Caco-2 (cell line): ENCODE measurements around the gene CEP85L. TPM values are rescaled to one million over a fixed set of nuclear protein-coding genes. Genes with fewer than 3 reads are reported as not detected.

ENCODE experiments used
- BruUV-seq: library from RNA; stranded (reverse); fragments of 400-500 nt; replicated peaks from 2 replicates; lab custom pipeline; 2021; lab: Mats Ljungman, UMichigan
- CTCF ChIA-PET: fragments of 300-600 bp; sonication (Branson Sonifier 250); formaldehyde crosslinking; loops from one replicate; lab custom pipeline; 2022; ENCODE audit warnings: antibody characterized with exemption; lab: Charles Lee
- POLR2A ChIA-PET: fragments of 300-600 bp; sonication (Branson Sonifier 250); formaldehyde crosslinking; loops from one replicate; lab custom pipeline; 2022; ENCODE audit warnings: antibody characterized with exemption; lab: Charles Lee
- DNase-seq, 2 experiments: peaks; one replicate each; pipeline versions ENCODE4 v3.0.0 to v3.0.0-alpha.2; 2020 to 2022
- H3K27me3 ChIP-seq: replicated peaks from 2 replicates; pipeline ENCODE4 v1.6.0; 2011; ENCODE audit warnings: low read length; ENCODE audit not compliant: control insufficient read depth, insufficient read depth
- H3K36me3 ChIP-seq: 2 replicates; pipeline ENCODE4 v1.5.1; 2011; ENCODE audit warnings: low read length; ENCODE audit not compliant: control insufficient read depth, insufficient read depth
- H3K4me1 ChIP-seq: fragments of 250-450 bp; sonication (Bioruptor Pico); 2 replicates; pipeline ENCODE4 v1.5.1; 2020; ENCODE audit warnings: mild to moderate bottlenecking
- H3K4me3 ChIP-seq: 2 replicates; pipeline ENCODE4 v1.5.1; 2011; ENCODE audit warnings: low read depth, mild to moderate bottlenecking, control low read depth, low read length
- H3K9me3 ChIP-seq: fragments of 250-450 bp; sonication (Bioruptor Pico); 2 replicates; pipeline ENCODE4 v1.5.1; 2020; ENCODE audit warnings: mild to moderate bottlenecking, moderate library complexity
- H3K27ac Mint-ChIP-seq: one replicate; pipeline ENCODE4 v1.8.0; 2022; ENCODE audit warnings: mixed read lengths; ENCODE audit not compliant: unreplicated experiment
- H3K27me3 Mint-ChIP-seq: one replicate; pipeline ENCODE4 v1.8.0; 2022; ENCODE audit warnings: mixed read lengths; ENCODE audit not compliant: insufficient read depth, unreplicated experiment
- H3K36me3 Mint-ChIP-seq: one replicate; pipeline ENCODE4 v1.8.0; 2022; ENCODE audit warnings: mild to moderate bottlenecking, mixed read lengths; ENCODE audit not compliant: insufficient read depth, unreplicated experiment
- H3K4me1 Mint-ChIP-seq: one replicate; pipeline ENCODE4 v1.8.0; 2022; ENCODE audit warnings: low read depth, mixed read lengths; ENCODE audit not compliant: unreplicated experiment
- H3K4me3 Mint-ChIP-seq: one replicate; pipeline ENCODE4 v1.8.0; 2022; ENCODE audit warnings: mild to moderate bottlenecking, moderate library complexity, mixed read lengths; ENCODE audit not compliant: unreplicated experiment
- H3K9me3 Mint-ChIP-seq: one replicate; pipeline ENCODE4 v1.8.0; 2022; ENCODE audit warnings: mixed read lengths; ENCODE audit not compliant: unreplicated experiment
- intact Hi-C: fragments of 100-400 bp; cut with micrococcal nuclease; formaldehyde crosslinking; loops from one replicate; pipeline ENCODE4 v1.10.0; 2022; ENCODE audit not compliant: unreplicated experiment
- total RNA-seq: library from RNA; stranded (reverse); gene quantifications from 2 replicates; pipeline ENCODE4 v1.2.3, GENCODE V29; 2022
- TF ChIP-seq, protein P1 (sequence below), 2 experiments: fragments of 200-600 bp in 1 of 2; IDR thresholded peaks; 1 replicate in 1 of 2; 2 replicates in 1 of 2; pipeline versions ENCODE4 v1.5.1 to v1.8.0; 2011 to 2022; ENCODE audit warnings: antibody characterized with exemption in 1 of 2, control low read depth in 1 of 2, inconsistent platforms in 1 of 2, low read depth in 1 of 2, low read length in 1 of 2, mild to moderate bottlenecking in 1 of 2, moderate library complexity in 1 of 2; ENCODE audit not compliant: insufficient read depth in 1 of 2, severe bottlenecking in 1 of 2, unreplicated experiment in 1 of 2

The CEP85L gene
- total RNA-seq, 1 experiment from 2014 or later = 0.29 TPM

DNA sequence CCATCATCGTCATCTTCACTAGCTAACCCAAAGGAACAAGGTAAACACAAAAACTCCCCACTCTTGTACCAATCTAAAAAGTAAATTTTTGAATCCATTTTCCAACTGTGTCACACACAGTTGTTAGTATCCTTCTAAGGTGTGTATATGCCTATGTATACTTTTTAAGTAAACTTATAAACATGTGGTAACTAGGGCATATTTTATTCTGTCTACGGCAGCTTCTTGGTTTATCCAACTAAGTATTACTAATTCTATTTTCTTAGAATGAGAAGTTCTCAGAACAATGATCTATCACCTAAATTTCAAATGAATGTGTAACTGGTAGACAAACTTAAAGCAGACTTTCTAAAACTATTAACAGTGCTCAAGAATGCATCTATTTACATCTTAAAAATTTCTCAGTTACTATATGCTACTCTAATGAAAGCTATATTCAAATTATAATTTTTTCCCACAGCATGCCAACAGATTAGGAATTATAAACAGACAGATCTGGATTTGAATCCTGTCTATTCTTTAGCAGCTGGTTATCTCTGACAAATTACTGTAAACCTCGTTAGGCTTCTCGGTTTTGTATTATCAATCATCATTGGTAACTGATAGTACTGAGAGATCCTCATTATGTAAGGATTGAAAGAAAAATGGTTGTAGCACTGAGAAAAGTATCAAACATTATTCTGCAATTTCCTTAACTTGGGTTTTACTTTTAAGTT lies 105.1 kb downstream of the CEP85L start:
- TF ChIP-seq, protein P1, sequence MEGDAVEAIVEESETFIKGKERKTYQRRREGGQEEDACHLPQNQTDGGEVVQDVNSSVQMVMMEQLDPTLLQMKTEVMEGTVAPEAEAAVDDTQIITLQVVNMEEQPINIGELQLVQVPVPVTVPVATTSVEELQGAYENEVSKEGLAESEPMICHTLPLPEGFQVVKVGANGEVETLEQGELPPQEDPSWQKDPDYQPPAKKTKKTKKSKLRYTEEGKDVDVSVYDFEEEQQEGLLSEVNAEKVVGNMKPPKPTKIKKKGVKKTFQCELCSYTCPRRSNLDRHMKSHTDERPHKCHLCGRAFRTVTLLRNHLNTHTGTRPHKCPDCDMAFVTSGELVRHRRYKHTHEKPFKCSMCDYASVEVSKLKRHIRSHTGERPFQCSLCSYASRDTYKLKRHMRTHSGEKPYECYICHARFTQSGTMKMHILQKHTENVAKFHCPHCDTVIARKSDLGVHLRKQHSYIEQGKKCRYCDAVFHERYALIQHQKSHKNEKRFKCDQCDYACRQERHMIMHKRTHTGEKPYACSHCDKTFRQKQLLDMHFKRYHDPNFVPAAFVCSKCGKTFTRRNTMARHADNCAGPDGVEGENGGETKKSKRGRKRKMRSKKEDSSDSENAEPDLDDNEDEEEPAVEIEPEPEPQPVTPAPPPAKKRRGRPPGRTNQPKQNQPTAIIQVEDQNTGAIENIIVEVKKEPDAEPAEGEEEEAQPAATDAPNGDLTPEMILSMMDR (IDR thresholded peaks at IDR 0.05; ENCODE audit: insufficient read depth in 1 of 2, low read depth in 1 of 2, low read length in 1 of 2, severe bottlenecking in 1 of 2, unreplicated experiment in 1 of 2) = no peak
- POLR2A ChIA-PET = no interaction called here
- Mint-ChIP-seq H3K9me3 (no peaks in the 10 kb centered on the region), H3K4me1 (no peaks in the 10 kb centered on the region), H3K27ac (no peak overlapping the region), H3K36me3 (no peaks in the 10 kb centered on the region), H3K4me3 (no peak overlapping the region), H3K27me3 (peaks cover 4% of the 10 kb centered on the region)
- Histone ChIP-seq H3K4me1 (no peaks in the 10 kb centered on the region), H3K36me3 (no peaks in the 10 kb centered on the region), H3K4me3 (no peak overlapping the region), H3K27me3 (no peaks in the 10 kb centered on the region), H3K9me3 (no peaks in the 10 kb centered on the region)
- BruUV-seq = no TSS peak
- CTCF ChIA-PET = interaction anchor here (0.7 kb wide), 1 partner anchor 260 kb away, joined by 3 read pairs; no protein-coding TSS in a partner anchor
- intact Hi-C loops = no loop called here
- DNase-seq = no peak

DNA sequence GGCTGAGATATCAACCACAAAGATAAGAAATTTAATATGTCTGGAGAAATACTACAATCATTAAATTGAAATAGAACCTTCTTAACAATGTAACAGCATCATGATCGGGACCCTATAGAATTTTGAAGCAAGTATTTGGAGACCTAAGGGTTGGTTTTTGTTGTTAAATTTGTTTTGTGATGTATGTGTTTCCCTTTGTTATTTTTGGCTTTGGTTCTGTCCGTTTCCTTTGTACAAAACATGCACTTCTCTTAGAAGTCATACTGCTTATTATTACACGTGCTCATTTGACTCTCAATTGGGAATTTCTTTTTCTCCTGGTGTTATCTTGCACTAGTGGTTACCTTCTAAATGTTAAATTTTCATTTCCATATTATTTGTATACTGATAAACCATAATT lies 107.3 kb downstream of the CEP85L start:
- TF ChIP-seq, protein P1 (IDR thresholded peaks at IDR 0.05; ENCODE audit: insufficient read depth in 1 of 2, low read depth in 1 of 2, low read length in 1 of 2, severe bottlenecking in 1 of 2, unreplicated experiment in 1 of 2) = no peak
- Mint-ChIP-seq H3K27ac (no peak overlapping the region), H3K4me3 (no peak overlapping the region), H3K4me1 (no peaks in the 10 kb centered on the region), H3K27me3 (peaks cover 4% of the 10 kb centered on the region), H3K36me3 (no peaks in the 10 kb centered on the region), H3K9me3 (no peaks in the 10 kb centered on the region)
- no peak for DNase-seq
- H3K36me3 ChIP-seq = no peaks in the 10 kb centered on the region
- no peaks in the 10 kb centered on the region for H3K27me3 ChIP-seq
- ChIA-PET CTCF (no interaction called here), POLR2A (no interaction called here)
- H3K4me1 ChIP-seq = no peaks in the 10 kb centered on the region
- no TSS peak for BruUV-seq
- no peak overlapping the region for H3K4me3 ChIP-seq
- H3K9me3 ChIP-seq = no peaks in the 10 kb centered on the region
- intact Hi-C loops = no loop called here

DNA sequence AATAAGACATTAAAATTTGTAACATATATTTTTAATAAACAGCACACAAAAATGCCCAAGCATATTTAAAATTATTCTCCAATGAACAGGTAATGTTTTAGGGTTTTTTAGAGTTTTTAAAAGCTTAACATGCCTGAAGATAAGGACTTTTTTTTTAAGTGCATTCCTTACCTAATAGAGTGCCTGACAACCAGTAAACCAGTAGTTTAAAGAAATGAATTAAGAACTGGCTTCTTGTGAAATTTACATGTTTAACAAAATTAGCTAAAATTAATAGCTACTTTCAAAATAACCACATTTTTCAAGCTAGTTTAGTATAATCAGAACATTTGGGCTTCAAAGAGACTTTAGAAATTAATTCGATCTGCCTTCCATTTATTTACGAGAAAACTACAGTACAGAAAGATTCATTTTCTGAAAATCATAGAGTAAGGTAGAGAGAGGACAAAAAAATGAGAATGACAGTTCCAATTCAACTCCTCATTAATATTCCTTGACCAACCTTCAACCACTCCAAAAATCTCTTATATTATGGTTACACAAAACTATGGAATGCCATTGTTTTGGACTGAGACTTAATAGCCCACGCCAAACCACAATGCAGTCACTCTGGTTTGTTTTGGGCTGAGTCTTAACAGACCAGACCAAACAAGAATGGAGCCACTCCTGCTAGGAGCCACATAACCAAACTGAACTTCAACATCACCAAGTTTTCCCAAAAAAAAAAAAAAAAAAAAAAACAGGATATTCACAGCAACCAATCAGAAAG lies 109.0 kb downstream of the CEP85L start:
- Histone ChIP-seq H3K36me3 (no peaks in the 10 kb centered on the region), H3K9me3 (no peaks in the 10 kb centered on the region), H3K27me3 (no peaks in the 10 kb centered on the region), H3K4me3 (no peak overlapping the region), H3K4me1 (no peaks in the 10 kb centered on the region)
- Mint-ChIP-seq H3K4me3 (no peak overlapping the region), H3K4me1 (no peaks in the 10 kb centered on the region), H3K36me3 (no peaks in the 10 kb centered on the region), H3K9me3 (no peaks in the 10 kb centered on the region), H3K27me3 (peaks cover 4% of the 10 kb centered on the region), H3K27ac (no peak overlapping the region)
- no TSS peak for BruUV-seq
- TF ChIP-seq, protein P1 (IDR thresholded peaks at IDR 0.05; ENCODE audit: insufficient read depth in 1 of 2, low read depth in 1 of 2, low read length in 1 of 2, severe bottlenecking in 1 of 2, unreplicated experiment in 1 of 2) = no peak
- CTCF ChIA-PET = no interaction called here
- intact Hi-C loops = no loop called here
- no peak for DNase-seq
- POLR2A ChIA-PET = no interaction called here
